SK-N-MC (cell line): ENCODE results near the gene PCDHA12.

Experiments used
- EZH2 ChIP-seq: fragments of 200-600 bp; sonication (generic); IDR thresholded peaks from one replicate; pipeline ENCODE4 v1.6.1; 2017; ENCODE audit warnings: antibody characterized with exemption
- POLR2AphosphoS5 ChIP-seq: IDR thresholded peaks from 2 replicates; pipeline ENCODE4 v1.6.1; 2012; ENCODE audit warnings: mild to moderate bottlenecking, low read depth, low read length, borderline replicate concordance

DNA sequence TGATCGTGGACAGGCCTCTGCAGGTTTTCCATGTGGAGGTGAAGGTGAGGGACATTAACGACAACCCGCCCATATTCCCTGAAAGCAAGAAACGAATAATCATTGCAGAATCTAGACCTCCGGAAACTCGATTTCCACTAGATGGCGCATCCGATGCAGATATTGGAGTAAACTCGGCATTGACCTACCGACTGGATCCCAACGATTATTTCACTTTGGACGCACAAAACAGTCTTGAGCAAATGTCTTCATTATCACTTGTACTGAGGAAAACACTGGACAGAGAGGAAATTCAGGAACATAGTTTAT, 7.4 kb downstream of the PCDHA12 start:
- no peak for TF ChIP-seq EZH2
- no peak for TF ChIP-seq POLR2AphosphoS5
